GM19395 (cell line): ENCODE results near the gene GADD45GIP1.
"Not testable (repeated sequence)": the region's sequence is repeated elsewhere in the genome, so short reads cannot be mapped to it uniquely, and the experiment has no call there.

Experiments used
- ATAC-seq: cut with Tn5 transposase; IDR thresholded peaks from one replicate; pipeline ENCODE4 v1.9.1; 2021; ENCODE audit warnings: mild to moderate bottlenecking, moderate library complexity; ENCODE audit not compliant: unreplicated experiment

The GADD45GIP1 gene

DNA sequence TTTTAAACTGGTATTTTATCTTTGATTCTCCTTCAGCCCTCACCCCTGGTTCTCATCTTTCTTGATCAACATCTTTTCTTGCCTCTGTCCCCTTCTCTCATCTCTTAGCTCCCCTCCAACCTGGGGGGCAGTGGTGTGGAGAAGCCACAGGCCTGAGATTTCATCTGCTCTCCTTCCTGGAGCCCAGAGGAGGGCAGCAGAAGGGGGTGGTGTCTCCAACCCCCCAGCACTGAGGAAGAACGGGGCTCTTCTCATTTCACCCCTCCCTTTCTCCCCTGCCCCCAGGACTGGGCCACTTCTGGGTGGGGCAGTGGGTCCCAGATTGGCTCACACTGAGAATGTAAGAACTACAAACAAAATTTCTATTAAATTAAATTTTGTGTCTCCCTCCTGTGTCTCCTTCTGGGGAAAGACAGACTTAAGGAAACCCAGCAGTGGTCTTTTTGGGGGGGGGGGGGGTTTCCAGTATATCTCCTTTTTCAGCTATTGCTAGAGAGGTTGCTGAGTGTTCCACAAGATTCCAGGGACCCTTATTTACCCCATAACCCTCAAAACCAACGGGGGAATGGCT lies 12.8 kb downstream of the GADD45GIP1 start:
- ATAC-seq: no peak

DNA sequence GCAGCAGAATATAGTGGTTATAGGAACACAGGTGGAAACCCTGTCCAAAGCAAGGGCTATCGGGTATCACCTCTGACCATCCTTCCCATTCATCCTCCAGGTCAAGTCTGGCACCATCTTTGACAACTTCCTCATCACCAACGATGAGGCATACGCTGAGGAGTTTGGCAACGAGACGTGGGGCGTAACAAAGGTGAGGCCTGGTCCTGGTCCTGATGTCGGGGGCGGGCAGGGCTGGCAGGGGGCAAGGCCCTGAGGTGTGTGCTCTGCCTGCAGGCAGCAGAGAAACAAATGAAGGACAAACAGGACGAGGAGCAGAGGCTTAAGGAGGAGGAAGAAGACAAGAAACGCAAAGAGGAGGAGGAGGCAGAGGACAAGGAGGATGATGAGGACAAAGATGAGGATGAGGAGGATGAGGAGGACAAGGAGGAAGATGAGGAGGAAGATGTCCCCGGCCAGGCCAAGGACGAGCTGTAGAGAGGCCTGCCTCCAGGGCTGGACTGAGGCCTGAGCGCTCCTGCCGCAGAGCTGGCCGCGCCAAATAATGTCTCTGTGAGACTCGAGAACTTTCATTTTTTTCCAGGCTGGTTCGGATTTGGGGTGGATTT lies 13.5 kb downstream of the GADD45GIP1 start:
- ATAC-seq: no peak

DNA sequence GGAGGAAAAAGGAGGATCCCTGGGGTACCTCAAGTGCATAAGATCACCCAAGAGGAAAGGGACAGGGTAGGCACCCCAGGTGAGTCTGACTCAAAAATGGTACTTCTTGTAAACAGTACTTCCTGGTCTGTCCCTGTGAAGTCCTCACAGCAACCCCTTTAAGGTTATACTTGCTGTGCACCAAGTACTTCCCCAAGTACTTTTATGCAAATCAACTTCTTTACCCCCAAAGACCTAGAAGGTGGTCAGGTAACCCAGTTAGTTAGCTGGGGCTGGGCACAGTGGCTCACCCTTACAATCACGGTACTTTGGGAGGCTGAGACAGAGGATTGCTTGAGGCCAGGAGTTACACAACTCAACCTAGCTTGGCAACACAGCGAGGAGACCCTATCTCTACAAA lies 16.1 kb downstream of the GADD45GIP1 start:
- ATAC-seq: no peak

DNA sequence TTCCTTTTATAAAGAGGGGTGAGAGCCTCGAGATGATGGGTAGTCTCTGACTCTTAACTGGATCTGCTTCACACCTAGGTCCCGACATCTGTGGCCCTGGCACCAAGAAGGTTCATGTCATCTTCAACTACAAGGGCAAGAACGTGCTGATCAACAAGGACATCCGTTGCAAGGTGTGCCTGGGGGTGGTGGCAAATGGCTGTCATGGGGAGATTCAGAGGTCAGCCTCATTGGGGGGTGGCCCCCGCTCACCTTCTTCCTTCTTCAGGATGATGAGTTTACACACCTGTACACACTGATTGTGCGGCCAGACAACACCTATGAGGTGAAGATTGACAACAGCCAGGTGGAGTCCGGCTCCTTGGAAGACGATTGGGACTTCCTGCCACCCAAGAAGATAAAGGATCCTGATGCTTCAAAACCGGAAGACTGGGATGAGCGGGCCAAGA lies 17.0 kb downstream of the GADD45GIP1 start:
- ATAC-seq: no peak

DNA sequence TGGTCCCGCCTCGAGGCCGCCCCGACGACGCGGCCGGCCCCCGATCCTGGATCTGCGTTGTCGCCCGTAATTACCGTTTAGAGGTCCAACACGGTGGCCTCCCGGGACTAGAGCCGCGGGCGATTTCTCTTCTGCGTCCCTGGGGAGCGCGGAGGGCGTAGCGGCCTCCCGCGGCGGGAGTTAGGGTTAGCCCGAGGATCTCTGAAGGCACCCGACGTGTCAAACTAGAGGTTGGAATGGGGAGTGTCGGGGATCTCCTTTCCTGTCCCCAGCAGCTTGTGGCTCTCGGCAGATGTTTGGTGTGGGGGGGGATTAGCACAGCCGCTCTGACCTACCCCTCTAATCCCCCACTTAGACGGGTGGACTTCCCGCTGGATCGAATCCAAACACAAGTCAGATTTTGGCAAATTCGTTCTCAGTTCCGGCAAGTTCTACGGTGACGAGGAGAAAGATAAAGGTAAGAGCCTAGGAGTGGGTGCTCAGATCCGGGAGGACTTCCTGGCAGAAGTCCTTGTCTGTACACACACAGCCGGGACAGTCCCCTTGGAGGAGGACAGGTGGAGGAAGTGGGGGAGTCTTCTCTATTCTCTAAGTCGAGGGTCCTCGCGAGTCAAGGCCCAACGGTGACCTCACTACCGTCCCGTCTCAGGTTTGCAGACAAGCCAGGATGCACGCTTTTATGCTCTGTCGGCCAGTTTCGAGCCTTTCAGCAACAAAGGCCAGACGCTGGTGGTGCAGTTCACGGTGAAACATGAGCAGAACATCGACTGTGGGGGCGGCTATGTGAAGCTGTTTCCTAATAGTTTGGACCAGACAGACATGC lies 18.0 kb downstream of the GADD45GIP1 start:
- ATAC-seq: no peak

DNA sequence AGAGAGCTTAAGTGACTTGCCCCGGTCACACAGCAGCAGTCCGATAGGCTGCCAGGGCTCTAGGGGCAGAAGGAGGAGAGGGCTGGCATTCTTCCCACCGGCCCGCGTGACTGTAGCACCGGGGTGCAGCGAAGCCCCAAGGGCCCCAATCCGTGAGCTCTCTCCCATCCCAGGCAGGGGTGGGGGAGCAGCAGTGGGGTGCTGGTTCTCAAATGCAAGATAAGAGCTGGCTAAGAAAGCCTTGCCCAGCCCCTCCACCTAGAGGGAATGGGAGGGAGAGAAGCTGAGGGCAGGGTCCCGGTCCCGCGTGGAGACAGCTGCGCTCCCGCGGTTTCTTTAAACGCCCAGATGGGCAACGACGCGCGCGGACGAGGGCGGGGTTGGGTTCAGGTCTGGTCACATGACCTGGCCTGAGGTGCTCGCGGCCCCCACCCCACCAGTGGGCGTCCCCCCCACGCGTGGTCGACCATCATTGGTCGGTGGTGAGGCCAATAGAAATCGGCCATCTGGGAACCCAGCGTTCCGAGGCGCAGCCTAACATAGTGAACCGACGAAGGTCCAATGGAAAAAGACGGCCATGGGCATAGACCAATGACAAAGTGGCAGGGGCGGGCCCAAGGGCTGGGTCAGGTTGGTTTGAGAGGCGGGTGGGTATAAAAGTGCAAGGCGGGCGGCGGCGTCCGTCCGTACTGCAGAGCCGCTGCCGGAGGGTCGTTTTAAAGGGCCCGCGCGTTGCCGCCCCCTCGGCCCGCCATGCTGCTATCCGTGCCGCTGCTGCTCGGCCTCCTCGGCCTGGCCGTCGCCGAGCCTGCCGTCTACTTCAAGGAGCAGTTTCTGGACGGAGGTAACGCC lies 18.9 kb downstream of the GADD45GIP1 start, which contains the start of gene CALR:
CALR (plus strand) TSS at position 683 of the 852 bp plus-strand sequence; CDS start at position 754, 71 bp downstream.
- ATAC-seq: peak; percentile 87

DNA sequence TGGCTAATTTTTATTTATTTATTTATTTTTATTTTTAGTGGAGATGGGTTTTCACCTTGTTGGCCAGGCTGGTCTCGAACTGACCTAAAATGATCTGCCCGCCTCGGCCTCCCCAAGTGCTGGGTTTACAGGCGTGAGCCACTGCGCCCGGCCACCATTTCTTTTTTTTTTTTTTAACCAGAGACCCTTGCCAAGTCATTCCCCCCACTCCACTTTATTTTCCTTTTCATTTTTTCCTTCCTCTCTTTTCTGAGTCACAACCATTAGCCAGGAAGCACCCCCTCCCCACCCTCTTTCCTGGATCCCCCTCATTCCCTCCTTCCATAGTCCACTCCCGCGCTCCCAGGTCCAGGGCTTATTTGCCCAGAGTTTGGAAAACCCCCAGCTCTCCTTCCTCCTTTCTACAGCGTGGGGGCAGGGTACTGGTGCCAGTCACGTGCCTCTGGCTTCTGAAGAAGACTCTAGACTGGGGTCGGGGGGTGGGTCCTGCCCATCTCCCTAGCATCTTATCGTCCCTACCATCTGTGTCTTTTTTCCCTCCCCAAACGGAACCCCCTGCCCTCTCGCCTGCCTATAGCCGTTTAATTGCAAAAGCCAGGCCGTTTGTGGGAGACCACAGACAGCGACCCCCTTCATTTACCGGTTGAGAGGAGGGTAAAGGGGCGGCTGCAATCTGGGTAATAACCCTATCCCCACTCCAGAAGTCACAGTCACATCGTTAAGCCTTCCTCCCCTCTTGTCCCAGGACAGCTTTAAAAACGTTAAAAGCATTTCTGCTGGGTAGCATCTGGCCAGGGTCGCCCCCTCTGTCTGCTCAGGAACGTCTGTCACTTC lies 19.7 kb downstream of the GADD45GIP1 start:
- no peak for ATAC-seq

DNA sequence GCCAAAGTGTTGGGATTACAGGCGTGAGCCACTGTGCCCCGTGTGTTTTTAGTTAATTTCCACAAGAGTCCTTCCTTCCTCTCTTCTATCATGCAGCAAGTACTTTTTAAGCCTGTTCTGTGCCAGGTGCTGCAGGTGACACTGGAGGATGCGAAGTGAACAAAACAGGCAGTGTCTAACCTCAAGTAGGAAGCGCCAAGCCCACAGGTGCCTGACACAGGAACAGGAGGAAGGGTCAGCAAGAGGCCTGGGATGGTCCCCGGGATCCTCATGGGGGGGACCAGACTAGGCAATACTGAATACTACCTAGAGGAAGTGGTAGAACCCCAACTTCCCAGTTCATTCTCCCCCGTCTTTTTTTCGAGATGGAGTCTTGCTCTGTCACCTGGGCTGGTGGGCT lies 20.4 kb downstream of the GADD45GIP1 start:
- no peak for ATAC-seq

DNA sequence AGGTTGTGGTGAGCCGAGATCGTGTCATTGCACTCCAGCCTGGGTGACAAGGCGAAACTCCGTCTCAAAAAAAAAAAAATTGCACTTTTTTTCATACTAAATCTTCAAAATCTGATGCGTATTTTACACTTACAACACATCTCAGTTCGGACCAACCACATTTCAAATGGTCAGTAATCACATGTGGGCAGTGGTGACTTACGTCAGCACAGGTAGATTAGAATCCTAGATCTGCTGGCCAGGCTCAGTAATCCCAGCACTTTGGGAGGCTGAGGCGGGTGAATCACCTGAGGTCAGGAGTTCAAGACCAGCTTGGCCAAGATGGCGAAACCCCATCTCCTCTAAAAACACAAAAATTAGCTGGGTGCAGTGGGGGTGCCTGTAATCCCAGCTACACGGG lies 22.0 kb downstream of the GADD45GIP1 start:
- ATAC-seq: no peak

DNA sequence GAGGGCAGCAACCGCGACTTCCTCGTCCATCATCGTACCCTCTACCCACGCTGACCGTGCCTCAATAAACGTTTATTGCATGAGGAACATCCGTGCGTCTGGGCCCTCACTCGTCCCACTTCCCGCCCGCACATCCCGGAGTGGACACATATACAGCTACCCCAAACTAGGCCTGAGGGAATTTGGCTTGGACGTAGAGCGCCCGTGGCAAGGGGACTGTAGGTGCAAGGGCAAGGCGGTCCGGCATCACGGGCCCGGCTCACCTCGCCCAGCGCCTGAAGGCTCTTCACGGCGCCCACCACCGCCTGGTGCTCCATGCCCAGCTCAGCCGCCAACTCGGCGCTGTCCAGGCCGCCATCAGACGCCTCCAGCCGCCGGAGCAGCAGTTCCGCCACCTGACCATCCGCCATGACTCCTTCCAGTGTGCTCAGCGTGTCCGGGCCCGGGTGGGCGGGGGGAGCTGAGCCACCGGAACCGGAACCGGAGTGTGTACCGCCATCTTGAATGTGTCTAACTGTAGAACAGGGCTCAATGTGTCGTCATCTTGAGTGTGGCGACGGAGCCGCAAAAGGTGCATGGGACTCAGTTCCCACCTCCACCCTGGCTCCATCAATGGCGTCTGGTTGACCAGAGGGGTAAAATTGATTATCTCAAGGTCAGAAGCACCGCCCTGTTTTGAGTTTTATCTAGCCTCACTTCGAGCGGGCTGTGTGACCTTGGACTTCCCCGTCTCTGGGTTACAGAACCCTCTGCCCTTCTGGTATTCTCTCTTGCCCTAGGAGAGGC lies 23.5 kb downstream of the GADD45GIP1 start, which contains the start of gene FARSA:
FARSA (minus strand) TSS at position 425 of the 786 bp plus-strand sequence; CDS start at position 410, 15 bp downstream.
- peak; percentile 55 for ATAC-seq

DNA sequence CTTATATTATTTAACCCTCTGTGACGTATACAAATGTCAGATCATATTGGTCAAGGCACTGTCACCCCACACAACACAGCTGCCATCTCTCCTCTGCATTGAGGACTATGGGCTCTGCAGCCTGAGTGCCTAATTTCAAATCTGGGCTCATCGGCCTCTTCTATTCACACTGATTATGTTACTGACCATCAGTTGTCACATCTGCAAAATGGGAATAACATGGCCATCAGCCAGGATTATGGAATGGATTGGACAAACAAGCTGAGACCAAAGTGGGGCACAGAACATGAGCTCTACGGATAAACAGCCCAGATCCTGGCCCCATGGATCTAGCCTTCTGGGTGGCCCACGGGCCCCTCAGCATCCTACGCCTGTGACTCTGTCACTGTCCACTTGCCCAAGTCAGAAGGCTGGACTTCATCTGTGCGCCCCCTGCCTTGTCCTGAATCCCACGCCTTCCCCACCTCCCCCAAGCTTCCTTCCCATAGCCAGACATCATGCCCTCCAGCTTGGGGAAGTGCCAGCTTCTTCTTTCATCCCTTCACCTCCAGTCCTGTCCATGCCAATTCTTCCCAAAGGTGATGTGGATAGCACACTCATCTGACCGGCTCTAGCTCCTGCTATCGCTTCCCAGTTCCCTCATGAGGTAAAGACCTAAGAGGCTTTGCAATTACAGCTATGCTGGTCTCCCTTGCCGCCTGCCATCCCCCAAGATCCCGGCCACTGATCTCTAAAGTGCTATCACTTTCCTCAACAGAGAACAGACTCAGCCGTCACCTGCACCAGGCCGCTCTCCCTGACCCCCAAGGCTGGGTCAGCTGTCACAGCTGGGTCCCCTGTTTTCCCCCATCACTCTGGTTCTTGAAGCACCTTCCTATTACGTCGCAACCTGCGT lies 24.4 kb downstream of the GADD45GIP1 start:
- ATAC-seq: peak; percentile 12

DNA sequence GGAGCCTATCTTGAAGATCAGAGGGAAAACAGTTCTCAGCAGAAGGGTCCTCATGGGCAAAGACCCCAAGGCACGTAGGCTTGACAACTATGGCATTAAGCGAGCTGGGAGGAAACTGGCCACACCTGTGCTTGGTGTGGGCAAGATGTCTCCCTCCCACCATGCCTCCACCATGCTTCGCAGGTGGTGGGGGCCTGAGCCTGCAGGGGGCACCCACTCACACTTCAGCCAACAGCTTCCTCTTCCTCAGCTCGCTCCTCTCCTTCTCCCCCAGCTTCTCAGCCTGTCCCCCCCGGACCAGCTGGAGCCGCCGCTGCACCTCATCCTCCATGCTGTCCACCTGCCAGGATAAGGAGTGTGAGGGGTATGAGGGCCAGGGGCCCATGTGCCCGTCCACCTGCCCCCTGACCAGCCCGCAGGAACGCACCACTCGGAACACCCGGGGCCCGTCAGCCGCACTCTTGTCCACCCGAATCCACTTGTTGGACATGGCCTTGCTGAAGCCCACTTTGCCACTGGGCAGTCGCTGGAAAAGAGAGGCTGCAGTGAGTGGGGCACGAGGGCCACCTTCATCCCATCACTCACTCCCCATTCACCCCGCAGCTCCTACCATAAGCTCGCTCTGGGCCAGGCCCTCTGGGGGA lies 26.9 kb downstream of the GADD45GIP1 start:
- ATAC-seq: no peak

DNA sequence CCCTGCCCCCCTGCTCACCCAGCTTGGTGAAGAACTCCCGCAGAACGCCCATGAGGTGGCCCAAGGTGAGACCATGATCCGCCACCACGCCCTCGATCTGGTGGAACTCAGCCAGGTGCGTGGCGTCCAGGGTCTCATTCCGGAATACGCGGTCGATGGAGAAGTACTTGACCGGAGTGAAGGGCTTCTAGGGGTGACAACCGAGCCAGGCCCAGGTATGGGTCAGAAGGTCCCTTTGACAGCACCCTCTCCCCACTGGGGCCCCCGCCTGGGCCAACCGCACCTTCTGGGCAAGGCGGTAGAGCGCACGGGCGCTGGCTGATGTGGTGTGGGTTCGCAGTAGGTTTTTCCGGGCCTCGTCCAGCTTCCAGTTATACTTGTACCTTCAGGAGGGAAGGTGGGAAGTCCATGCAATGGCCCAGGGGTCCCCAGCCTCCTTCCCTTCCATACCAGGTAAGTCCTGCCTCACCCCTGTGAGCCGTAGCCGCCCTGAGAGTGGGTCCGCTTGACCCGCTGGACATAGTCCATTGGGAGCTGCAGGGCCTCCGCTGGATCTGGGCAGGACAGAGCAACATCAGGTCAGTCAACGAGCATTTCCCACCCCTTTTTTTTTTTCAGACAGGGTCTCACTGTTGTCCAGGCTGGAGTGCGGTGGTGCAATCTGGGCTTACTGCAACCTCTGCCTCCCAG lies 32.3 kb downstream of the GADD45GIP1 start:
- ATAC-seq: no peak

DNA sequence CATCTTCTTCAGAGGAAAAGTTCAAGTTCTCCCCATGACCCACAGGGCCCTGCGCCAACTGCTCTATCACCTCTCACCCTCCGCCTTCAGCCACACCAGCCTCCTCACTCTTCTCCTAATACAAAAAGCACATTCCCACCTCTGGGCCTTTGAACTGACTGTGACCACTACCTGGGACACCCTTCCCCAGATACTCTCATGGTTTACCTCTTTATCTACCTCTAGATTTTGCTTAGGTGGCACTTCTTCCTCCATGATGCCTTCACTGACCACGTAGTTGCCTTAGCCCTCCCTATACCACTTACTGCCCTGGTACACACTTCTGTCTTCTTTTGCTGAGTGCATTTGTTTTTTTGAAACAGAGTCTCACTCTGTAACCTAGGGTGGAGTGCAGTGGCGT lies 34.1 kb downstream of the GADD45GIP1 start:
- ATAC-seq: no peak

DNA sequence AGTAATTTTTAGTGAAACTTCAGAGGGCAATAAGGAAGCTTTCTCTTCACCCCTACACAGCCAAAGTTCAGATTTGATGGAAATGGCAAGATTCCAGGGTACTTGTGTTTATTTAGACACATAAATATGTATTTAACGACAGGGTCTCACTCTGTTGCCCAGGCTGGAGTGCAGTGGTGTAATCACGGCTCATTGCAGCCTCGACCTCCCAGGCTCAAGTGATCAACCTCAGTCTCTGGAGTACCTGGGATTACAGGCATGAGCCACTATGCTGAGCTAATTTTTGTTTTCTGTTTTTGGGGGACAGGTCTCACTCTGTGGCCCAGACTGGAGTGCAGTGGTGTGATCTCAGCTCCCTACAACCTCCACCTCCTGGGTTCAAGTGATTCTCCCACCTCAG lies 36.0 kb downstream of the GADD45GIP1 start:
- ATAC-seq: no peak

DNA sequence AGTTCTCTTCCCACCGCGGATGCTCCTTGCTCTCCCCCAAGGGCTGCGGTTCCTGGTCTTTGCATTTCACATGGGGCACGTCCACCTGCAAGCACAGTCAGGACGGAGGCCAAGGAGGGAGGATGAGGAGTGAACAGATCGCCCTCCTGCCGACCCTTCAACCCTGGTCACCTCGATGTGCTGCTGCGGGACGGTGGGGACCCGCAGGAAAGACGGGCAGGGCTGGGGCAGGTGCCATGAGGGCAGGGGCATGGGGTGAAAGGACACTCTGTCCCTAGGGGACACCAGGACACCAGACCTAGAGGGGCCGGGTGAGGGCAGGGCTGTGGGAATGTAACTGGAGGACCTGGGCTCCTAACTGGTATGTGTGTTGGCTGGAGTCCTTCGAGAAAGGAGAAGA lies 38.8 kb downstream of the GADD45GIP1 start:
- ATAC-seq: no peak

DNA sequence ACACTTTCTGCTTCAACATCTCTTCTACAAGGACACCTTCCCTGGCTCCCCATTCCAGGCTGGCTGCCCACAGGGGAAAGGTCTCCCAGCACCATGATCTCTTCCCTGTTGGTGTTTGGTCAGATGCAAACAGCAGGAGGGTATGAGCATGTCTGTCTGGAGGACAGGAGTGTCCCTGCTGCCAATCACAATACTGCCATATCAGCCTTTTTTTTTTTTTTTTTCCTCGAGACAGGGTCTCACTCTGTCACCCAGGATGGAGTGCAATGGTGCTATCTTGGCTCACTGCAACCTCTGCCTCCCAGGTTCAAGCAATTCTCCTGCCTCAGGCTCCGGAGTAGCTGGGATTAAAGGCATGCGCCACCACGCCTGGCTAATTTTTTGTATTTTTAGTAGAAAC lies 41.2 kb downstream of the GADD45GIP1 start:
- not testable (repeated sequence) for ATAC-seq
